Epithelial cell of esophagus (primary cell): ENCODE data around the gene ZNF688.

Experiments
- DNase-seq: peaks from one replicate; pipeline ENCODE4 v3.0.0; 2010; ENCODE audit warnings: low read depth
- H3K4me3 ChIP-seq: 2 replicates; pipeline ENCODE4 v1.5.1; 2011; ENCODE audit warnings: mild to moderate bottlenecking, low read length, control low read depth
- TF ChIP-seq, protein P1 (sequence below): IDR thresholded peaks from 2 replicates; pipeline ENCODE4 v1.5.1; 2011; ENCODE audit warnings: low read depth, mild to moderate bottlenecking, low read length, control low read depth, inconsistent platforms; ENCODE audit not compliant: insufficient read depth; ENCODE audit errors: missing control alignments

ZNF688 gene

GRCh38 chr16:30535106-30535776 is 36.3 kb downstream of the ZNF688 start:
- DNase-seq: peak; percentile 28
- TF ChIP-seq, protein P1, sequence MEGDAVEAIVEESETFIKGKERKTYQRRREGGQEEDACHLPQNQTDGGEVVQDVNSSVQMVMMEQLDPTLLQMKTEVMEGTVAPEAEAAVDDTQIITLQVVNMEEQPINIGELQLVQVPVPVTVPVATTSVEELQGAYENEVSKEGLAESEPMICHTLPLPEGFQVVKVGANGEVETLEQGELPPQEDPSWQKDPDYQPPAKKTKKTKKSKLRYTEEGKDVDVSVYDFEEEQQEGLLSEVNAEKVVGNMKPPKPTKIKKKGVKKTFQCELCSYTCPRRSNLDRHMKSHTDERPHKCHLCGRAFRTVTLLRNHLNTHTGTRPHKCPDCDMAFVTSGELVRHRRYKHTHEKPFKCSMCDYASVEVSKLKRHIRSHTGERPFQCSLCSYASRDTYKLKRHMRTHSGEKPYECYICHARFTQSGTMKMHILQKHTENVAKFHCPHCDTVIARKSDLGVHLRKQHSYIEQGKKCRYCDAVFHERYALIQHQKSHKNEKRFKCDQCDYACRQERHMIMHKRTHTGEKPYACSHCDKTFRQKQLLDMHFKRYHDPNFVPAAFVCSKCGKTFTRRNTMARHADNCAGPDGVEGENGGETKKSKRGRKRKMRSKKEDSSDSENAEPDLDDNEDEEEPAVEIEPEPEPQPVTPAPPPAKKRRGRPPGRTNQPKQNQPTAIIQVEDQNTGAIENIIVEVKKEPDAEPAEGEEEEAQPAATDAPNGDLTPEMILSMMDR: no peak
- peak overlapping the region; percentile 94 for H3K4me3 ChIP-seq

DNA sequence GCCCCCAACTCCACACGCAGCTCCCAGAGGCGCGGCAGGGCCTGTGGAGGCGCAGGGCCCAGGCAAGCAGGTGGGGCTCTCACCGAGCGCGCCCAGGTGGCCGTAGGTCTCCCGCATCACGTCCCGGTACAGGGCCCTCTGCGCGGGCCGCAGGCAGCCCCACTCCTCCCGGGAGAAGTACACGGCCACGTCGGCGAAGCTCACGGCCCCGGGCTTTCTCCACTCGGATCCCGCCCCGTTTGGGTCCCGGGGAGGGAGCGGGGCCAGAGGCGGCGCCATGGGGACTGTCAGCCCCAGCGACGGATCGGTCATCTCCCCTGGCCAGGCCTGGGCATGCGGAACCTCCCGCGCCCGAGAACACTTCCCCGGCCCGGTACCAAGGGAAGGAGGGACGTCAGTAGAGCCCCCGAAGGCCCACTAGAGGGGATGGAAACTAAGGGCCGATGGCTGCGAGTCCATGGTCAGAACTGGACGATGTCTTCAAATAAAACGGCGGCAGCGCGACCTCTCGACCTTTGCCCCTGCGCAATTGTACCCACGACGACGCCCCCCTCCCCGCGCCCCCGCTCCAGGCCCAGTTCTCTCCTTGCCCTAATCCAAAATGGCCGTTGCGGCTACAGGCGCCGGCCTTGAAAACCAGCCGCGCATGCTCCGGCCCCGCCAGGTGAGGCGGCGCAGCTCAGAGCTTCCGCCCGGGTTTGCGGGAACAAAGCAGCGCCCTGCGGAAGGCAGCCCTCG is 37.0 kb downstream of the ZNF688 start, which contains the start of gene ZNF747:
TSS of gene ZNF747 (minus strand) at position 491 of the 738 bp plus-strand sequence. CDS start at position 312, 179 bp downstream.
- peak; percentile 89 for DNase-seq
- TF ChIP-seq, protein P1: no peak
- H3K4me3 ChIP-seq: peak within 1 kb of the TSS; percentile 94

DNA sequence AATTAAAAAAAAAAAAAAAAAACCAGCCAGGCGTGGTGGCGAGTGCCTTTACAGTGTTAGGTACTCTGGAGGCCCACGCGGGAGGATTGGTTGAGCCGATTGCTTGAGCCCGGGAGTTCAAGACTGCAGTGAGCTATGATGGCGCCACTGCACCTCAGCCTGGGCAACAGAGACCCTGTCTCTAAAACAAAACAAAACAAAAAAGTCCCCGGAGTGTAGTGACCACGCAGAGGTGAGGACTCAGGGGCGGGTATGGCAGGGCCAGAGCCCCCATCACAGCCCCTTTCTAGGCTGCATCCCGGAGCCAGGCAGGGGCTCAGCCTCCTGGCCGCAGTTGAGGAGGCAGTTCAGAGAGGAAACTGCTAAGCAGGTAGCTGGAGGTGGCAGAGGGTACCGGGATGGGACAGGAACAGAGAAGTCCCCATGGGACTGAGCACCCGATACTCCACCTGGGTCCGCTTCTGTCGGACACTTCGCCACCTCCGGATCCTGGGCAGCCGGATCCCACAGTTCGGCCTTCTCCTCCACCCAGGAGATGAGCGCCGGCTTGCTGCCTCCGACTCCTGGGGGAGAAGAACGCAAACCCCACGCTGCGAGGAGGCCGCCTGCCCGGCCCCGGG is 37.7 kb downstream of the ZNF688 start:
- no peak for DNase-seq
- H3K4me3 ChIP-seq: peak overlapping the region; percentile 94
- TF ChIP-seq, protein P1: no peak

DNA sequence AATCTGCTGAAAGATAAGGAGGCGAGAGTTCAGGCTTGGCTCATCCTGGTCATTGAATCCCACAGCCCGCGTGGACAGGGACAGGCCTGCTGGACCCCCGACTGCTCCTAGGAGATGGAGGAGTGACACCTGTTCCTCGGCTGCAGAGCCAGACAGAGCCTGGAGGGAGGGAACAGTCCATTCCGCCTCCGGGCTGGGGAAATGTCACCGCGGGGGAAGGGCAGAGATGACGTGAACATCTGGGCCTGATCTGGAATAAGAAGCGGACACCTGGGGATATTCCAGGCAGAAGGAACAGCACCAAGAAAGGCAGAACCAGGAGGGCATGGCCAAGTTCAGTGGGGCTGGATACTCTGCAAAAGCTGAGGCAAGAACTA is 38.4 kb downstream of the ZNF688 start:
- no peak for DNase-seq
- TF ChIP-seq, protein P1: no peak
- peak overlapping the region; percentile 94 for H3K4me3 ChIP-seq

DNA sequence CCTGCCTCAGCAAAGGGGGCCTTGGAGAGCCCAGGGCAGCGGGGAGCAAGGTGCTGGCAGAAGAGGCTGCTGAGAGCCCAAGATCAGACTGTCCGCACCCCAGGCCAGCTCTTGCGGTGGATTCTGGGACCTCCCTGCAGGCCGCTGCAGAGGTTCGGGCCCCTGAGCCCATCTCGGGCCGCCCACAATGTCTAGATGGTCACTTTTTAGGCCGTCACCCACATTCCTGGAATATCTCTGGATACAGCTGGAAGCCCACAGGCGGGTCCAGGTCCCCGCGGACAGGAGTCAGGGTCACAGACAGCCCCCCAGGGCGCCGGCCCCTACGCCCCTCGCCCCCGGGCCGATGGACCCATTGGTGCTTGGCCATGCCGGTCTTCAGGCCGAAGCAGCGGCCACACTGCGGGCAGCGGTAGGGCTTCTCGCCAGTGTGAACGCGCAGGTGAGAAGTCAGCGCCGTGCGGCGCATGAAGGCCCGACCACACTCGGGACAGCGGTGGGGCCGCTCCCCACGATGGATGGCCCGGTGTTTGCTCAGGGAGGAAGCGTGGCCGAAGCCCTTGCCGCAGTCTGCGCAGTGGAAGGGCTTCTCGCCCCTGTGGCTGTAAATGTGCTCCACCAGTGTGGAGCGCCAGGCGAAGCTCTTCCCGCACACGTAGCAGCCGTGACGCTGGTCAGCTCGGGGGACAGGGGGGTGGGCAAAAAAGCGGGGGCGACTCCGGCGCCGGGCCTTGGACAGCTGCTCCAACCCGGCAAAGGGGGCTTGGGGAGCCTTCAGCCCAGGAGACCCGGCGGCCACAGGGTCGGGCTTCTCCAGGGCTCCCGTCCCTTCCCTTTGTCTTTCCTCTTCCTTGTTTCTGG is 39.0 kb downstream of the ZNF688 start:
- DNase-seq: no peak
- no peak overlapping the region for H3K4me3 ChIP-seq
- TF ChIP-seq, protein P1: no peak
